Measurements from ENCODE around the gene C11orf54. TPM values are rescaled to one million over a fixed set of nuclear protein-coding genes. Genes with fewer than 3 reads are reported as not detected.

C11orf54 gene
- total RNA-seq = 10 to 100 TPM; 37.1 to 59.4 TPM

GRCh38 chr11:93741094-93741881, at the start of gene C11orf54, which contains the start of gene TAF1D:
C11orf54 (plus strand) TSS chr11:93741672; CDS start chr11:93747394, 5,722 bp downstream.
TAF1D (minus strand) TSS chr11:93741495; CDS start chr11:93739304, 2,191 bp downstream.
- no peak for TF ChIP-seq CTCF (IDR thresholded peaks at IDR 0.05)
- Histone ChIP-seq H3K4me1 (peaks cover 21% of the 10 kb centered on the region), H3K9ac (ENCODE audit: low read depth in 2 of 2, low read length in 2 of 2) (peak within 1 kb of the TSS; percentile 92 to 98), H3K9me3 (no peaks in the 10 kb centered on the region), H3K27ac (peak within 1 kb of the TSS; percentile 95), H3K36me3 (peaks cover 12% of the 10 kb centered on the region), H3K4me3 (peak within 1 kb of the TSS; percentile 78), H3K27me3 (no peaks in the 10 kb centered on the region)
- DNase-seq = peak; percentile 99
- intact Hi-C loops (cut with DNase I) = no loop called here

- peaks cover 8% of the 10 kb centered on the region for H3K36me3 ChIP-seq
- no peak overlapping the region for H3K27ac ChIP-seq
- no peak for DNase-seq
- H3K27me3 ChIP-seq = no peaks in the 10 kb centered on the region
- H3K9ac ChIP-seq (ENCODE audit: low read depth in 2 of 2, low read length in 2 of 2) = no peak overlapping the region
- H3K4me3 ChIP-seq = no peak overlapping the region
- H3K9me3 ChIP-seq = no peaks in the 10 kb centered on the region
- H3K4me1 ChIP-seq = no peaks in the 10 kb centered on the region
- no peak for TF ChIP-seq CTCF (IDR thresholded peaks at IDR 0.05)
- intact Hi-C loops (cut with DNase I) = no loop called here
Observed at GRCh38 chr11:93694109-93694508, 47.4 kb upstream of the C11orf54 start.

- H3K27me3 ChIP-seq = no peaks in the 10 kb centered on the region
- H3K9ac ChIP-seq (ENCODE audit: low read depth in 2 of 2, low read length in 2 of 2) = no peak overlapping the region
- H3K27ac ChIP-seq = no peak overlapping the region
- no peak for TF ChIP-seq CTCF (IDR thresholded peaks at IDR 0.05)
- H3K9me3 ChIP-seq = no peaks in the 10 kb centered on the region
- no peak for DNase-seq
- H3K36me3 ChIP-seq = peaks cover 8% of the 10 kb centered on the region
- H3K4me3 ChIP-seq = no peak overlapping the region
- intact Hi-C loops (cut with DNase I) = no loop called here
- H3K4me1 ChIP-seq = no peaks in the 10 kb centered on the region
Observed at GRCh38 chr11:93694557-93694956, 46.9 kb upstream of the C11orf54 start.

GRCh38 chr11:93697611-93698010, 43.9 kb upstream of the C11orf54 start:
- no peak for DNase-seq
- H3K9me3 ChIP-seq = no peaks in the 10 kb centered on the region
- intact Hi-C loops (cut with DNase I) = no loop called here
- no peak for TF ChIP-seq CTCF (IDR thresholded peaks at IDR 0.05)
- no peak overlapping the region for H3K4me3 ChIP-seq
- H3K4me1 ChIP-seq = no peaks in the 10 kb centered on the region
- H3K36me3 ChIP-seq = peaks cover 8% of the 10 kb centered on the region
- H3K9ac ChIP-seq (ENCODE audit: low read depth in 2 of 2, low read length in 2 of 2) = no peak overlapping the region
- no peak overlapping the region for H3K27ac ChIP-seq
- H3K27me3 ChIP-seq = no peaks in the 10 kb centered on the region

GRCh38 chr11:93700830-93701229, 40.6 kb upstream of the C11orf54 start:
- no peak for TF ChIP-seq CTCF (IDR thresholded peaks at IDR 0.05)
- H3K36me3 ChIP-seq = peaks cover 8% of the 10 kb centered on the region
- H3K9me3 ChIP-seq = no peaks in the 10 kb centered on the region
- H3K27me3 ChIP-seq = no peaks in the 10 kb centered on the region
- intact Hi-C loops (cut with DNase I) = no loop called here
- H3K4me1 ChIP-seq = no peaks in the 10 kb centered on the region
- no peak overlapping the region for H3K4me3 ChIP-seq
- H3K27ac ChIP-seq = no peak overlapping the region
- H3K9ac ChIP-seq (ENCODE audit: low read depth in 2 of 2, low read length in 2 of 2) = no peak overlapping the region
- no peak for DNase-seq
